MCF 10A (cell line): ENCODE results near the gene CPLX4. TPM values are rescaled to one million over a fixed set of nuclear protein-coding genes. Genes with fewer than 3 reads are reported as not detected.
"Not testable (repeated sequence)": the region's sequence is repeated elsewhere in the genome, so short reads cannot be mapped to it uniquely, and the experiment has no call there.

Experiments used
- BruUV-seq: library from RNA; stranded (reverse); fragments of 400-500 nt; replicated peaks from 2 replicates; lab custom pipeline; 2021; lab: Mats Ljungman, UMichigan
- CTCF ChIA-PET: fragments of 300-600 bp; sonication (Branson Sonifier 250); formaldehyde crosslinking; extraction: SDS; loops from one replicate; lab custom pipeline; 2021; ENCODE audit warnings: antibody characterized with exemption, inconsistent platforms; lab: Yijun Ruan, JAX
- POLR2A ChIA-PET: fragments of 300-600, 350-650 bp; sonication (Branson Sonifier 250); formaldehyde crosslinking; extraction: SDS; loops from one replicate; lab custom pipeline; 2020; ENCODE audit warnings: antibody characterized with exemption, inconsistent platforms; lab: Yijun Ruan, JAX
- DNase-seq: peaks from one replicate; pipeline ENCODE4 v3.0.0-alpha.2; 2018; ENCODE audit not compliant: unreplicated experiment
- H3K27ac Mint-ChIP-seq: one replicate; pipeline ENCODE4 v1.8.0; 2022; ENCODE audit warnings: mild to moderate bottlenecking, low read depth, mixed read lengths; ENCODE audit not compliant: unreplicated experiment
- H3K27me3 Mint-ChIP-seq: one replicate; pipeline ENCODE4 v1.8.0; 2022; ENCODE audit warnings: mixed read lengths; ENCODE audit not compliant: insufficient read depth, unreplicated experiment
- H3K36me3 Mint-ChIP-seq: one replicate; pipeline ENCODE4 v1.8.0; 2022; ENCODE audit warnings: mild to moderate bottlenecking, moderate library complexity, mixed read lengths; ENCODE audit not compliant: insufficient read depth, unreplicated experiment
- H3K4me1 Mint-ChIP-seq: one replicate; pipeline ENCODE4 v1.8.0; 2022; ENCODE audit warnings: mixed read lengths; ENCODE audit not compliant: insufficient read depth, unreplicated experiment
- H3K4me3 Mint-ChIP-seq: one replicate; pipeline ENCODE4 v1.8.0; 2022; ENCODE audit warnings: mild to moderate bottlenecking, moderate library complexity, mixed read lengths; ENCODE audit not compliant: unreplicated experiment
- H3K9me3 Mint-ChIP-seq: one replicate; pipeline ENCODE4 v1.8.0; 2022; ENCODE audit warnings: mixed read lengths; ENCODE audit not compliant: unreplicated experiment
- CTCF ChIP-seq: fragments of 200-600 bp; IDR thresholded peaks from one replicate; pipeline ENCODE4 v1.8.0; 2022; ENCODE audit warnings: antibody characterized with exemption, mild to moderate bottlenecking; ENCODE audit not compliant: unreplicated experiment
- intact Hi-C: fragments of 100-400 bp; cut with micrococcal nuclease; formaldehyde crosslinking; loops from 2 replicates; pipeline ENCODE4 v1.14.1; 2022
- total RNA-seq: library from RNA; stranded (reverse); gene quantifications from 2 replicates; pipeline ENCODE4 v1.2.3, GENCODE V29; 2022

The CPLX4 gene
- total RNA-seq, 1 experiment from 2014 or later, result not detected

- Mint-ChIP-seq H3K4me1 (no peaks in the 10 kb centered on the region), H3K9me3 (no peaks in the 10 kb centered on the region), H3K4me3 (no peak overlapping the region), H3K27me3 (peaks cover 81% of the 10 kb centered on the region), H3K36me3 (no peaks in the 10 kb centered on the region), H3K27ac (no peak overlapping the region)
- BruUV-seq, result no TSS peak
- ChIA-PET POLR2A (interaction anchor here (0.8 kb wide), 1 partner anchor 20 kb away, joined by 3 read pairs; no protein-coding TSS in a partner anchor), CTCF (interaction anchor here (0.7 to 1.8 kb wide), 5 partner anchors 9 to 139 kb away, joined by 3 to 8 read pairs (median 5); no protein-coding TSS in a partner anchor)
- no peak for TF ChIP-seq CTCF
- DNase-seq, result no peak
- intact Hi-C loops, result no loop called here
Measured at GRCh38 chr18:59263661-59264060, 54.8 kb downstream of the CPLX4 start.

- DNase-seq, BruUV-seq, H3K9me3 Mint-ChIP-seq, intact Hi-C loops, H3K27ac Mint-ChIP-seq, H3K4me1 Mint-ChIP-seq, H3K36me3 Mint-ChIP-seq, POLR2A ChIA-PET, H3K4me3 Mint-ChIP-seq: not testable (repeated sequence)
- CTCF ChIA-PET, result interaction anchor here (0.6 kb wide), 1 partner anchor 1824 kb away, joined by 3 read pairs; no protein-coding TSS in a partner anchor
- peaks cover 81% of the 10 kb centered on the region for H3K27me3 Mint-ChIP-seq
Measured at GRCh38 chr18:59262243-59262642, 56.2 kb downstream of the CPLX4 start.

- peaks cover 77% of the 10 kb centered on the region for H3K27me3 Mint-ChIP-seq
- CTCF ChIA-PET, H3K4me1 Mint-ChIP-seq, BruUV-seq, H3K9me3 Mint-ChIP-seq, H3K36me3 Mint-ChIP-seq, H3K4me3 Mint-ChIP-seq, intact Hi-C loops, H3K27ac Mint-ChIP-seq, POLR2A ChIA-PET, DNase-seq: not testable (repeated sequence)
Measured at GRCh38 chr18:59261842-59262241, 56.6 kb downstream of the CPLX4 start.

DNA sequence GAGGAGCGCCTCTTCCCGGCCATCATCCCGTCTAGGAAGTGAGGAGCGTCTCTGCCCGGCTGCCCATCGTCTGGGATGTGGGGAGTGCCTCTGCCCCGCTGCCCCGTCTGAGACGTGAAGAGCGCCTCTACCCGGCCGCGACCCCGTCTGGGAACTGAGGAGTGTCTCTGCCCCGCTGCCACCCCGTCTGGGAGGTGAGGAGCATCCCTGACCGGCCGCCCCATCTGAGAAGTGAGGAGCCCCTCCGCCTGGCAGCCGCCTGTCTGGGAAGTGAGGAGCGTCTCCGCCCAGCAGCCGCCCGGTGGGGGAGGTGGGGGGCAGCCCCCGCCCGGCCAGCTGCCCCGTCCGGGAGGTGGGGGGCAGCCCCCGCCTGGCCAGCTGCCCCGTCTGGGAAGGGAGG, 63.0 kb downstream of the CPLX4 start:
- DNase-seq, H3K36me3 Mint-ChIP-seq, H3K4me3 Mint-ChIP-seq, POLR2A ChIA-PET, intact Hi-C loops, H3K27ac Mint-ChIP-seq, BruUV-seq, H3K9me3 Mint-ChIP-seq, H3K4me1 Mint-ChIP-seq: not testable (repeated sequence)
- CTCF ChIA-PET, result interaction anchor here (0.6 kb wide), 1 partner anchor 95 kb away, joined by 3 read pairs; no protein-coding TSS in a partner anchor
- H3K27me3 Mint-ChIP-seq, result peaks cover 72% of the 10 kb centered on the region

DNA sequence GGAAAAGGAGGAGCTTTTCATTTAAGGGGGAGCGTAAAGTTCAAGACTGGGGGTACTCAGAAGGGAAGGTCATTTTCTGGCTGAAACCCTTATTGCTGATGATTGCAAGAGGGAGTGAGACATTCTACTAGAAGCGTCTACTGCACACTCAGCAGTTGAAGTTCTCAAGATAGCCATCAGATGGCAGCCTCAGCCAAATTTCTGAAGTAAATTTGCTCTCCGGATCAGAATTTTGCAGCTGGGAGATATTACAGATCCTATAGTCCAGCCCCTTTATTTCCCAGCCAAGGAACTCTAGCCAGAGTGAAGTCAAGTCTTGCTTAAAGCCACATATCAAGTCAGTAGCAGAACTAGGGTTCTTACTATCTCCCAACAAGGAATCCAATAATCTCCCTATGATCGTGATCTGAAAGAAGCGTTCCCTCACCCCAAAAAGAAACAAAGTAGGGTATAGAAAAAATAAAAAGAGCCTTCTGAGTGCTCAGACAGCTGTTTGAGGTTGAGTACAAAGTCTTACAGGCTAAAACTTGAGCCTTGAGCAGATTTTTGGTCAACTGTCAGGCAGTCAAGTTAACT, 69.2 kb downstream of the CPLX4 start:
- H3K4me3 Mint-ChIP-seq, result no peak overlapping the region
- H3K9me3 Mint-ChIP-seq, result no peaks in the 10 kb centered on the region
- intact Hi-C loops, result loop anchor here (1.0 to 2.0 kb wide), 4 partner anchors 59 to 574 kb away; no protein-coding TSS in a partner anchor
- H3K4me1 Mint-ChIP-seq, result no peaks in the 10 kb centered on the region
- POLR2A ChIA-PET, result interaction anchor here (0.6 to 1.3 kb wide), 4 partner anchors 58 to 376 kb away, joined by 3 to 10 read pairs (median 4); partner anchors contain the start of gene LMAN1
- no peaks in the 10 kb centered on the region for H3K36me3 Mint-ChIP-seq
- TF ChIP-seq CTCF, result peak; percentile 93
- DNase-seq, result peak; percentile 60
- CTCF ChIA-PET, result interaction anchor here (0.6 to 5.1 kb wide), 47 partner anchors 9 to 1112 kb away, joined by 3 to 171 read pairs (median 4); partner anchors contain the start of genes GRP and RAX
- H3K27ac Mint-ChIP-seq, result no peak overlapping the region
- peaks cover 76% of the 10 kb centered on the region for H3K27me3 Mint-ChIP-seq
- BruUV-seq, result no TSS peak
